Measurements from ENCODE around the gene COL26A1.

Gene COL26A1

DNA sequence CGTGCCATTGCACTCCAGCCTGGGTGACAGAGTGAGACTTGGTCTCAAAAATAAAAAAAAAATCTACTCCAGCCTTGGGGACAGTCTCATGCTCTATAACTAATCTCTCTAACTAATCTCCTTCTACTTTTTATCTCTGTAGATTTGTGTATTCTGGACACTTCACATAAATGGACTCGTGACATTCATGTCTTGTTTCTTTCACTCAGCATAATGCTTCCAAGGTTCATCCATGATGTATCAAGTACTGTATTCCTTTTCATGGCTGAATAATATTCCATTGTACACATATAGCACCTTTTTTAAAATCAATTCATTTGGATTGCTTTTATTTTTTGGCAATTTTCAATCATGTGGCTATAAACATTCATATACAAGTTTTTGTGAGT lies 9.8 kb upstream of the COL26A1 start:
- TF ChIP-seq JUND (IDR thresholded peaks at IDR 0.05; ENCODE audit: low read depth), result no peak
- DNase-seq (ENCODE audit: low read depth in 1 of 2, low spot score in 1 of 2), result no peak
- in situ Hi-C loops (cut with HindIII; ENCODE audit: low pct_unique_long_range_greater_than_20kb, low sequenced_read_pairs), result no loop called here

DNA sequence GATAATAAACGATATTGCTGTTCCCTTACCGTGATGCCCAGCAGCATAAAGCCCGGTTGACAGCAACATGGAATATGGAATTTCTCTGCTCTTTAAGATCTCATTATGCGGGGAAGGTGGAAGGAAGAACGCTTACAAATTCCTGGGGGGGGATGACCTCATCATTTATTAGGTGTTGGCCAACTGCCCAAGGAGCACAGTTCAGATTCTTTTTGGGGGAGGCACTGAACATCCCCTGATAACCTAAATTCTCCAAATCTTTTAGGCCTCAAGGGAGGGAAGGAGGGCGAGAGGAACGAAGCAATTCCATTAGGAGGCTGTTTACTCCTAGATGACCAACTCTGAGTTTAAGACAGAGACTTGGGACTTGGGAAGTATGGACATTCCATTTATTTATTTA lies 5.2 kb upstream of the COL26A1 start:
- in situ Hi-C loops (cut with HindIII; ENCODE audit: low pct_unique_long_range_greater_than_20kb, low sequenced_read_pairs), result no loop called here
- DNase-seq (ENCODE audit: low read depth in 1 of 2, low spot score in 1 of 2), result no peak
- TF ChIP-seq JUND (IDR thresholded peaks at IDR 0.05; ENCODE audit: low read depth), result no peak

DNA sequence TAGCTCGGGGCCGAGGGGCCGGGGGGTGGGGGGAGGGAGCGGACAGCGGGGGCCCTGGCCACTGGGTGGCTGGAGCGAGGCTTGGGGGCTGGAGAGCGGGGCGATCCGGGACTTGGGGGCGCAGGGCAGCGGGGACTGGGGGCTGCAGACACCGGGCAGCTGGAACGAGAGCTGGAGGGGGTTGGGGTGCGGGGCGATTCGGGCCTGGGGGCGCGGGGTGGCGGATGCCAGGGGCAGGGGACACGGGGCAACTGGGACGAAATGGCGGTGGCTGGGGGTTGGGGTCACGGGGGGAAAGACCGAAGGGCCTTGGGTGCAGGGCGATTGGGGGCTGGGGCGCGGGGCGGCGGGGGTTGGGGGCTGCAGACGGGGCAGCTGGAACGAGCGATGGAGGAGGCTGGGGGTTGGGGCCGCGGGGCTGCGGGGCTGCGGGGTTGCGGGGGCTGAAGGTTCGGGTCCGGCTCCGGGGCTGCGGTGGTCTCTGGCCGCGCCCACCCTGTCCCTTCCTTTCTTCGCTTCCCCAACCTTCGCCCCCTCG lies 590 bp downstream of the COL26A1 start:
- no peak for TF ChIP-seq JUND (IDR thresholded peaks at IDR 0.05; ENCODE audit: low read depth)
- no peak for DNase-seq (ENCODE audit: low read depth in 1 of 2, low spot score in 1 of 2)
- in situ Hi-C loops (cut with HindIII; ENCODE audit: low pct_unique_long_range_greater_than_20kb, low sequenced_read_pairs), result no loop called here

DNA sequence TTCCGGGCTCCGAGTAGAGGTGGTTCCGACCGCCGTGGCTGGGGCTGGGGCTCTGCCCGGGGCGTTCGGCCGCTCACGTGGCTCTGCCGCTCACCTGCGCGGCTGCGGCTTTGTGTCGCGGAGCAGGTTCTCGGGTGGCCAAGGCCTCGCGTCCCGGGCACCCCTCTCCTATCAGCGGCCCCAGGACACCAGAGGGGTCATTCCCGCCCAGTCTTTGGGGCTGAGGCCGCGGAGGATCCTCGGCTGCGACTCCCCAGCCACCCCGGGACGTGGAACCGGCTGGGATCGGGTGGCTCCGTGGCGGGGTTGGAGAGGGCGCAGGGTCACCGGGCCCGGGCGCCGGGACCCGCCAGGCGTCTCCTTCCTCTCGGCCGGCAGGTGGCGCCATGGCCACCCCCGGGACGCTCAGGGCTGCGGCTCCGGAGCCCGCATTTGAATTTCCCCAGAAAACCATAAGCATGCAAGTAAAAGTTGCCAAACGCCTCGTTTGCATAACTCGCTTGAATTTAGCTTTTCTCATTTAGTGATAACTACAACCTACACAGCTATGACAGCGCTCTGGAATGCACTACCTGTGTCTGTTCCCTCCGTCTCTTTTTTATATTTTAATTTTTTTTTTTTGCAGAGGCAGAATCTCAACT lies 1.2 kb downstream of the COL26A1 start:
- in situ Hi-C loops (cut with HindIII; ENCODE audit: low pct_unique_long_range_greater_than_20kb, low sequenced_read_pairs), result no loop called here
- TF ChIP-seq JUND (IDR thresholded peaks at IDR 0.05; ENCODE audit: low read depth), result no peak
- DNase-seq (ENCODE audit: low read depth in 1 of 2, low spot score in 1 of 2), result peak; percentile 65 to 70

DNA sequence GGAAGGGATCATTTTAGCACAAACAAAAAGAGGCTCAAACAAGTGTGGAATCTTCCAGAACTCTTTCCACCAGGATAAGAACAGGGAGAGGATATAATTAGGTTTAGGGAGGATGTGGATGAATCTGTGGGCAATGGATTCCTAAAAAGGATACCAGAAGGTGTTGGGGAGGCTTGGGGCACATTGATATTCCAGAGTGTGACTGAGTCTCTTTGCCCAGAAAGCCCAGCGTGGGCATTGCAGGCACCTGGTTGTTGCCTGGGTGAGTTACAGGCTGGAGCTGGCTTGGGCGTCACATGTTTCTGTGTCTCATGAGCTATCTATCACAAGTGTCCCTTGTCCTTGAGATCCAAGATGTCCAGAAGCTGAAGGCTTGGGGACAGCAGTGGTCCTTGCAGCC lies 3.3 kb downstream of the COL26A1 start:
- in situ Hi-C loops (cut with HindIII; ENCODE audit: low pct_unique_long_range_greater_than_20kb, low sequenced_read_pairs), result no loop called here
- TF ChIP-seq JUND (IDR thresholded peaks at IDR 0.05; ENCODE audit: low read depth), result no peak
- no peak for DNase-seq (ENCODE audit: low read depth in 1 of 2, low spot score in 1 of 2)

- no peak for TF ChIP-seq JUND (IDR thresholded peaks at IDR 0.05; ENCODE audit: low read depth)
- in situ Hi-C loops (cut with HindIII; ENCODE audit: low pct_unique_long_range_greater_than_20kb, low sequenced_read_pairs), result no loop called here
- no peak for DNase-seq (ENCODE audit: low read depth in 1 of 2, low spot score in 1 of 2)
Measured at GRCh38 chr7:101367676-101368075, 5.0 kb downstream of the COL26A1 start.

GRCh38 chr7:101368422-101369165 lies 5.9 kb downstream of the COL26A1 start:
- no peak for TF ChIP-seq JUND (IDR thresholded peaks at IDR 0.05; ENCODE audit: low read depth)
- in situ Hi-C loops (cut with HindIII; ENCODE audit: low pct_unique_long_range_greater_than_20kb, low sequenced_read_pairs), result no loop called here
- no peak for DNase-seq (ENCODE audit: low read depth in 1 of 2, low spot score in 1 of 2)

- in situ Hi-C loops (cut with HindIII; ENCODE audit: low pct_unique_long_range_greater_than_20kb, low sequenced_read_pairs), result no loop called here
- TF ChIP-seq JUND (IDR thresholded peaks at IDR 0.05; ENCODE audit: low read depth), result no peak
- DNase-seq (ENCODE audit: low read depth in 1 of 2, low spot score in 1 of 2), result no peak
Measured at GRCh38 chr7:101370836-101371235, 8.2 kb downstream of the COL26A1 start.

DNA sequence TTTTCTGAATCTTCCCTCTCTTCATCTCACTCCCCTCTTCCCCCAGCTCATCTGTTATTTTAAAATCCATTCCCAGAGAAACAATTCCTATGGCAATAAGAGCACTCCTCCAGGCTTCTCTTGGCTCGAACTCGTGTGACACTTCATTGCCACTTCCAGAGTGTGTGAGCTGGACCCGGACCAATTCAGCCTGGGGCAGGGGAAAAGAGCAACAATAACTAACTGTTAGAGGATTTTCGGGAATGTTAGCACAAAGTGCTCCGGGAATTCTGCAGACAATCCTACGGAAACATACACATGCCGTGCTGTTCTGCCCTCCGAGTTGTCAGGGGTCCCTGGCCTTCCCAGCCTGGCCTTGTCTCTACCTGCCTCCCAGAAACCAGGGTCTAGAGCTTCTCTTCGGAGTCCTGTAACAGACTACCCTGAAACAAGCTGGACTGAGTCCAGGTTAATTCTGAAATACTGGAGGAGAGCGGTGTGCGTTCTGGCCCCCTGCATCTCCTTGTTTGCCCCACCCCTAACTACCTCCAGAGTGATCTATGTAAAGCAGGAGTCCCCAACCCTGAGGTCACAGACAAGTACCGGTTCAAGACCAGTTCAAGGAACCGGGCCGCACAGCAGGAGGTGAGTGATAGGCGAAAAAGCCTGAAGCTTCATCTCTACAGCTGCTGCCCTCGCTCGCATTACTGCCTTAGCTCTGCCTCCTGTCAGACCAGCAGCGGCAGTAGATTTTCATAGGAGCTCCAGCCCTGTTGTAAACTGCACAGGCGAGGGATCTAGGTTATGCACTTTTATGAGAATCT lies 11.3 kb downstream of the COL26A1 start:
- peak in 1 of 2 experiments; percentile 58 for DNase-seq (ENCODE audit: low read depth in 1 of 2, low spot score in 1 of 2)
- in situ Hi-C loops (cut with HindIII; ENCODE audit: low pct_unique_long_range_greater_than_20kb, low sequenced_read_pairs), result no loop called here
- TF ChIP-seq JUND (IDR thresholded peaks at IDR 0.05; ENCODE audit: low read depth), result no peak

DNA sequence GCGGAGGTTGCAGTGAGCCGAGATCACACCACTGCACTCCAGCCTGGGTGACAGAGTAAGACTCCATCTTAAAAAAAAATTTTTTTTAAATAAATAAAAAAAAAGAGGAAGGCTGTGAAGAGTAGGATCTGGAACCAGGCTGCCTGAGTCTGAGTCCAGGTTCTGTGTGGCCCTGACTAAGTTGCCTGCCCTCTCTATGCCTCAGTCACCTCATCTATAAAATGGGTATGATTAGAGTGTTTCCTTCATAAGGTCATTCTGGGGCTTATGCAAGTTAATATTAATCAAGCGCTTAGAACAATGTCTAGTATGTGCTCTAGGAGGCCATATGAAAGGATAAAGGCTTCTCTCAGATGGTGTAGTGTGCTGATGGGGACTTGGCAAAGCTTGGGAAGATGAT lies 12.3 kb downstream of the COL26A1 start:
- in situ Hi-C loops (cut with HindIII; ENCODE audit: low pct_unique_long_range_greater_than_20kb, low sequenced_read_pairs), result no loop called here
- DNase-seq (ENCODE audit: low read depth in 1 of 2, low spot score in 1 of 2), result no peak
- no peak for TF ChIP-seq JUND (IDR thresholded peaks at IDR 0.05; ENCODE audit: low read depth)

GRCh38 chr7:101376601-101377000 lies 13.9 kb downstream of the COL26A1 start:
- DNase-seq (ENCODE audit: low read depth in 1 of 2, low spot score in 1 of 2), result no peak
- no peak for TF ChIP-seq JUND (IDR thresholded peaks at IDR 0.05; ENCODE audit: low read depth)
- in situ Hi-C loops (cut with HindIII; ENCODE audit: low pct_unique_long_range_greater_than_20kb, low sequenced_read_pairs), result no loop called here

DNA sequence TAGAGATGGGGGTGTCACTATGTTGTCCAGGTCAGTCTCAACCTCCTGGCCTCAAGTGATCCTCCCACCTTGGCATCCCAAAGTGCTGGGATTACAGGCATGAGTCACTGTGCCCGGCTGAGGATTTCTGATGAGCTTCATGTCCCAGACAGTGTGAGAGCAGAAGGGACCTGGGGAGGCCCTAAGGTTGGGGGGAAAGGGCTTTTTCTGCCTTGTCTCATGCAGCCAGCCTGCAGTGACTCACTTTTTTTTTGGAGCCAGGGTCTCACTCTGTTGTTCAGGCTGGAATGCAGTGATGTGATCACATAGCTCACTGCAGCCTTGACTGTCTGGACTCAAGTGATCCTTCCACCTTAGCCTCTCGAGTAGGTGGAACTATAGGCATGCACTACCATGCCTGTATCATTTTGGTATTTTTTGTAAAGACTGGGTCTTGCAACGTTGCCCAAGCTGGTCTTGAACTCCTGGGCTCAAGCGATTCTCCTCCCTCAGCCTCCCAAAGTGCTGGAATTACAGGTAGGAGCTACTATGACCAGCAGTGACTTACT lies 14.6 kb downstream of the COL26A1 start:
- no peak for TF ChIP-seq JUND (IDR thresholded peaks at IDR 0.05; ENCODE audit: low read depth)
- DNase-seq (ENCODE audit: low read depth in 1 of 2, low spot score in 1 of 2), result no peak
- in situ Hi-C loops (cut with HindIII; ENCODE audit: low pct_unique_long_range_greater_than_20kb, low sequenced_read_pairs), result no loop called here

Measured in T47D (cell line).